ENCODE data around the gene KCNQ1OT1. TPM values are rescaled to one million over a fixed set of nuclear protein-coding genes. Genes with fewer than 3 reads are reported as not detected.
A peak's percentile ranks its signal among the peaks of the same experiment; 100 is the strongest.

KCNQ1OT1 gene
- total RNA-seq, 2 donors from 2014 or later, result 5.2 to 6.9 TPM

GRCh38 chr11:2685051-2685450, 14.7 kb downstream of the KCNQ1OT1 start:
- H3K27me3 ChIP-seq (ENCODE audit: control insufficient read depth, insufficient read depth, low read length, poor library complexity, severe bottlenecking), result no peaks in the 10 kb centered on the region
- DNase-seq, result no peak
- no peak overlapping the region for H3K9ac ChIP-seq (ENCODE audit: extremely low read depth, low read length, poor library complexity, severe bottlenecking)
- no peak overlapping the region for H3K27ac ChIP-seq (ENCODE audit: low read depth, low read length)
- Mint-ChIP-seq H3K27me3 (ENCODE audit: insufficient read depth) (no peaks in the 10 kb centered on the region), H3K4me3 (no peak overlapping the region), H3K36me3 (ENCODE audit: low read depth) (peaks cover 2% of the 10 kb centered on the region), H3K27ac (no peak overlapping the region), H3K4me1 (peaks cover 56% of the 10 kb centered on the region), H3K9me3 (no peaks in the 10 kb centered on the region)
- no peaks in the 10 kb centered on the region for H3K9me3 ChIP-seq (ENCODE audit: control insufficient read depth, low read length)
- TF ChIP-seq CTCF (conservative IDR thresholded peaks at IDR 0.05), result no peak
- H3K4me3 ChIP-seq (ENCODE audit: low read length), result no peak overlapping the region
- peaks cover 17% of the 10 kb centered on the region for H3K36me3 ChIP-seq (ENCODE audit: control insufficient read depth, insufficient read depth, low read length)
- WGBS, 2 experiments (ENCODE audit: insufficient coverage in 1 of 2, insufficient read length in 1 of 2), result 82 to 87% methylated on average over 4 to 6 of the region's 6 CpGs
- peaks cover 27% of the 10 kb centered on the region for H3K4me1 ChIP-seq (ENCODE audit: control insufficient read depth, insufficient read depth, low read length)

- peak; percentile 44 for DNase-seq
- WGBS, 2 experiments (ENCODE audit: insufficient coverage in 1 of 2, insufficient read length in 1 of 2), result 67 to 93% methylated on average over 1 of the region's 1 CpG
Observed at GRCh38 chr11:2684581-2684980, 15.2 kb downstream of the KCNQ1OT1 start.

GRCh38 chr11:2683806-2684205, 16.0 kb downstream of the KCNQ1OT1 start:
- no peak for TF ChIP-seq CTCF (conservative IDR thresholded peaks at IDR 0.05)
- Histone ChIP-seq H3K9me3 (ENCODE audit: control insufficient read depth, low read length) (no peaks in the 10 kb centered on the region), H3K4me3 (ENCODE audit: low read length) (no peak overlapping the region), H3K36me3 (ENCODE audit: control insufficient read depth, insufficient read depth, low read length) (peaks cover 17% of the 10 kb centered on the region), H3K27me3 (ENCODE audit: control insufficient read depth, insufficient read depth, low read length, poor library complexity, severe bottlenecking) (no peaks in the 10 kb centered on the region), H3K27ac (ENCODE audit: low read depth, low read length) (no peak overlapping the region), H3K4me1 (ENCODE audit: control insufficient read depth, insufficient read depth, low read length) (peaks cover 14% of the 10 kb centered on the region), H3K9ac (ENCODE audit: extremely low read depth, low read length, poor library complexity, severe bottlenecking) (no peak overlapping the region)
- WGBS, 2 experiments (ENCODE audit: insufficient coverage in 1 of 2, insufficient read length in 1 of 2), result 90 to 96% methylated on average over 3 to 4 of the region's 4 CpGs
- no peaks in the 10 kb centered on the region for H3K36me3 Mint-ChIP-seq (ENCODE audit: low read depth)
- no peak overlapping the region for H3K4me3 Mint-ChIP-seq
- H3K4me1 Mint-ChIP-seq, result peaks cover 45% of the 10 kb centered on the region
- H3K9me3 Mint-ChIP-seq, result no peaks in the 10 kb centered on the region
- no peak overlapping the region for H3K27ac Mint-ChIP-seq
- DNase-seq, result peak; percentile 22
- H3K27me3 Mint-ChIP-seq (ENCODE audit: insufficient read depth), result no peaks in the 10 kb centered on the region

More at GRCh38 chr11:2684581-2684980, 15.2 kb downstream of the KCNQ1OT1 start:
- Mint-ChIP-seq H3K4me1 (peaks cover 53% of the 10 kb centered on the region), H3K4me3 (no peak overlapping the region), H3K9me3 (no peaks in the 10 kb centered on the region), H3K27me3 (ENCODE audit: insufficient read depth) (no peaks in the 10 kb centered on the region), H3K36me3 (ENCODE audit: low read depth) (no peaks in the 10 kb centered on the region), H3K27ac (no peak overlapping the region)
- H3K9ac ChIP-seq (ENCODE audit: extremely low read depth, low read length, poor library complexity, severe bottlenecking), result no peak overlapping the region
- H3K27ac ChIP-seq (ENCODE audit: low read depth, low read length), result no peak overlapping the region
- H3K9me3 ChIP-seq (ENCODE audit: control insufficient read depth, low read length), result no peaks in the 10 kb centered on the region
- peaks cover 22% of the 10 kb centered on the region for H3K4me1 ChIP-seq (ENCODE audit: control insufficient read depth, insufficient read depth, low read length)
- no peaks in the 10 kb centered on the region for H3K27me3 ChIP-seq (ENCODE audit: control insufficient read depth, insufficient read depth, low read length, poor library complexity, severe bottlenecking)
- no peak overlapping the region for H3K4me3 ChIP-seq (ENCODE audit: low read length)
- TF ChIP-seq CTCF (conservative IDR thresholded peaks at IDR 0.05), result no peak
- peaks cover 17% of the 10 kb centered on the region for H3K36me3 ChIP-seq (ENCODE audit: control insufficient read depth, insufficient read depth, low read length)

All from endodermal cell (in vitro differentiated cells).